ENCODE measurements around the gene CLN5. TPM values are rescaled to one million over a fixed set of nuclear protein-coding genes. Genes with fewer than 3 reads are reported as not detected.

Gene CLN5
- 27.1 and 28.2 TPM in 2 replicates for total RNA-seq

GRCh38 chr13:76991796-76992547 lies at the start of gene CLN5:
Gene CLN5, plus strand, starts transcription at chr13:76992081. Its CDS starts 18 bp downstream, at chr13:76992099.

GRCh38 chr13:76948149-76948548 lies 43.7 kb upstream of the CLN5 start, which contains the start of gene ACOD1:
Gene ACOD1, plus strand, starts transcription at chr13:76948511. Its CDS starts 48 bp downstream, at chr13:76948559.

GRCh38 chr13:77026861-77027621 lies 35.2 kb downstream of the CLN5 start, which contains the start of gene FBXL3:
Gene FBXL3, minus strand, starts transcription at chr13:77027159. Its CDS starts 5,299 bp downstream, at chr13:77021860.

Other genes starting within 250 kb of the CLN5 start
- gene KCTD12, start 105.7 kb upstream of the CLN5 start, total RNA-seq = 35.6 and 35.7 TPM in 2 replicates
- gene ACOD1, start 43.6 kb upstream of the CLN5 start, total RNA-seq = not detected in 2 replicates
- 81.0 and 97.2 TPM in 2 replicates for gene FBXL3, start 35.1 kb downstream of the CLN5 start, total RNA-seq

Measured in hair follicle dermal papilla cell (primary cell).